Measurements from ENCODE around the gene ALKAL2. TPM values are rescaled to one million over a fixed set of nuclear protein-coding genes. Genes with fewer than 3 reads are reported as not detected.

ALKAL2 gene
- total RNA-seq, 1 donor from 2014 or later, result 2.3 TPM

DNA sequence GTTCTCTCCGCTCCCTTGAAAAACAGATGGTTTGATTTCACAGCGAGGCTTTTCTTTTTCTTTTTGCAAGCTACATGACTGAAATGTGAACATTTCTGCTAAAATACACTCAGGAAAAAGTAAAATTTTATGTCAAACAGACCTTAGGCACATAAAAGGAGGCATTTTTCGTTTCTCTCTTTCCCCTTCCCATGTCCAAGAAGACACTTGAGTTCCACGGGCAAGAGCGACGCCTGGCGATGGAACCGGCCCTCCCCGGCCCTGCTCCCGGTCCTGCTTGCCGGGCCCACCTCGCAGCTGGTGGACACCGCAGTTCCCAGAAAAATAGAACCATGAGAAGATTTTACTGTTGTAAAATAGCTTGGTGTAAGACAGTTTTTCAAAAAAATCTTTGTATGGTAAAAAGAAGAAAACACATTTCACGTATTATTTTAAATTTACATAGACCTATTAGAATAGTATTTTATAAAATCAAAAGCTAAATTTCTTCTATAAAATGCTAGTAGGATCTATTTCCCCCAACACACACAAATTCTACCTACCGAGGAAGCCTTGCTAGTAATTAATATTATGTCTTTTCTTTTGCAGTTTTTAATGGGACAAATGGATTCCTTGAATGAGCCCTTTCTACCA, 2.3 kb upstream of the ALKAL2 start:
- DNase-seq, result peak; percentile 89

DNA sequence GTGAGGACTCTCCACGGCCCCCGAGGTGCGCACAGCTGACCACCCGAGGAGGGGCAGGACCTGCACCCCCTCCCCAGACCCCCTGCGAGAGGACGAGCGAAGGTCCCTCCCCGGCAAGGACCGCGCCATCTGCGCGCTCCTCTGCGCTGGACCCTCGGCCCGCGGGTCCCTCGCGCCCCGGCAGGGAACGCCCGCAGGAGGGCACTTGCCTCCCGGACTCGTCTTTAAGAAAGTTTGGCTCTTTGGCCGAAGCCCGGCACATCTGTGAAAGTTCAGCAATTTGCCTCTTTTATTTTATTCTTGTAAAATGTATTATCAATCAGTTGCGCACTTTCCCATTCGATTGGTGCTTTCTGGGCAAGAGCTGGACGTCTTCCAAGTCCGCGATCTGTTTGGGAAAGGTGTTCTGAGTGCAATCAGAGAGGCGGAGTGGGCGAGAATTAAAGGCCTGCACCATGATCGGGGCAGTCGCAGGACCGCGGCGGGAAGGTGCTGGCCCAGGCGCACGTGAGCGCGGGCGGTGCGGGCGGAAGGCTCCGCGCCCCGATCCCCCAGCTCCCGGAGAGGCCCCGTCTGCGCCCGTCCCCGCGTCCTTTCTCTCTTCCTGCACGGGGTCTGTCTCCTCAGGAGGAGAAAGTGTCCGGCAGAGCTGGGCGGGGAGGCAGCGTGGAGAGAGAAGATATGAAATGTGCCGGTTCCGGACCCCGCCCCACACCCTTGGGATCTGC, 1.6 kb upstream of the ALKAL2 start:
- peak; percentile 24 for DNase-seq

DNA sequence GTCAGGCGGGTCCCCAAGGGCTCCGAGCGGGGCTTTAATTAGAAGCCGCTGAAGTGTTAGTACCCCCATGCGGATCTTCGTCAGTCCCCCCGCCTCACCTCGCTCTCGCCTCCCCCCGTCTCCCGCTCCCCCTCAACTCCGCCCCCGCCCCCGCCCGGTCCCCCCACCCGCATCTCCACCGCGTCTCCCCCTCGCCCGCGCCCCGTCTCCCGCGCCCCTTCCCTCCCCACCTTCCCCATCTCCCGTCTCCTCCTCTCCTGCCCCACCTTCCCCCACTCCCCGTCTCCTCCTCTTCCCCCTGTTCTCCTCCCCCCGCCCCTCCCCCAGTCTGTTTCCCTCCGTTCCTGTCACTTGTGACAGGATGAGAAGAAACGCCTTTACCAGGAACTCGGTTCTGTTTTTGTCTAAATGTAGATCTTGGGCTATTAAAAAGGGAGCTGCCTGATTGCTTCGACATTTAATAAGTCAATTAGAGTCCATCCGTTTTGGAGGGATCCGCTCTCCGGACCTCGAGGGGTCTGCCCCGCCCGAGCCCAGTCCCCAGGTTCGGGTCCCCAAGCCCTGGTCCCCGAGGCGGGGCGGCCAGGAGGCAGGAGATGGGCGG, 969 bp upstream of the ALKAL2 start:
- peak; percentile 19 for DNase-seq

DNA sequence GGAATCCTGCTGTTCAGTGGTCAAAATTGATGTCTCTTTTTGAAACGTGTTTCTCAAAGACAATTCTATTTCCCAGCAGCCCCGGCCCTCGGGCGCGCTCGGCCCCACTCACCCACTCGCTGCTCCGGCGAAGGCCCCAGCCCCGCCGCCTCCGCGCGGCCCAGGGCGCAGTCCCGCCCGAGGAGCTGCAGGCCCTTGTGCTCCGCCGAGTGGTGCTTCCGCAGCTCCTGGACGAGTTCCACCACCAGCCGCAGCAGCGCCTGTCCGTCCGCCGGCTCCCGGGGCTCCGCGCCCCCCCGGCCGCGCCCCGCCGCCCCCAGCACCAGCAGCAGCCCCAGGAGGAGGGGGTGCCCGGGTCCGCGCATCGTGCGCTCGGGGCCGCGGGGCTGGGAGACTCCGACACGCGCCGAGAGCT, 413 bp downstream of the ALKAL2 start:
- DNase-seq, result peak; percentile 64

DNA sequence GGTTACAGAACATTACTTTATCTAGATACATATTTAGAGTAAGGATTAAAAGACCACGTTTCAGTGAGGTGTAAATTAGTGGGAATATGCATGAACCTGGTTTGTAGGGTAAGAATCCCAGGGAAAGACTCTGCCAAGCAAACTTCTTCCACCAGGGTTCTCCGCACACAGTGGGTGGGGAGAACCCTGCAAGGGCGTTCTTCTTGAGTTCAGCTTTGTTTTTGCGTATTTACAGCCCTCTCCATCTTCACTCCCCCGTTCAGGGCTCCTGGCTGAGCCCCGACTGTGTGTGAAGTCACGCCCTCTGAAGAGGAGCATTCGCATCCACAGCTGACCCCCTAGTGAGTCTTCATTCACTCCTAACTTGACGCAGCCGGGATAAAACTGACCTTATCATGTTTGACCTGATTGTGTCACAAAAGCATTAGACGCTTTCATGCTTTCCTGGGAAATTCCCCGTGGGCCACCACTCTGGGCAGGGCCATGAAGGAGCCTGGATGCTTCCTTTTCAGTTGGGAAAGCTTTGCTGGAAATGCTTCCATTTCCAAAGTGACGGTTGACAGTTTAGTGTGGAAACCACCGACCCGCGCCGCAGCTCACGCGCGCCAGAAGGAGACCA, 1.0 kb downstream of the ALKAL2 start:
- DNase-seq, result no peak

DNA sequence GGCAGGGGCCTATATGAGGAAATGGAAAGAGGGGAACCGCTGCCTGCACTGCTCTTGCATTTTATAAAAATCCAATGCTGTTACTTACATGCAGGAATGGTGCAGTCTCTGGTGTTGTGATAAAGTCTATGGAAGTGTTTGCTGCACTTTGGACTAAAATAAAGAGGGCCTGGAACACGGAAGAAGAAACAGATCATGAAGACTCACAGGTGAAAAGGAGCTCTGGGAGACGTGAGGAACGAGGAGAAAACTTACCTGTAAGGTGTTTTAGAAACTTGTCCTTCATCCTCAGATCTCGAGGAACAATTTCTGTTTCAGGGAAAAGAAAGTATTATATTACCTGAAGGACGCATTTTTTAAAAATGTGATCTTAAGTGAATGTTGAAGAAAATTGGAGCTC, 1.9 kb downstream of the ALKAL2 start:
- no peak for DNase-seq

DNA sequence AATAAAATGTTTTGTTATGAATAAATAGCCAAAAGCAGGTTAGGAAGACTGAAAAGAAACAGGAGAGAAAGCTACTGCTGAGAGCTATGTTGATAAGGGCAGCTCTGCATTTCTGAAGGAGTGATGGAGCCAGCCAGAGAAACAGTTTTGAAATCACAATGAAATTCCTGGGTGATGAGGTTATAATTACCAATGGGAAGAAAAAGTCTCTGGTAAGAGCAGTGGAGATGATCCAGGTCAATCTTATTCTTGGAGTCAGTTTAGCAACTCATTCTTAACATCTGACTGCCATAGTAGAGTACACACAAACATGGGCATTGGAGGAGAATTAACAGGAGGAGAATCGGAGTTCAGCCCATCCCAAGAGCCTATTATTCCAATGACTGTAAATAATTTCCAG, 2.4 kb downstream of the ALKAL2 start:
- DNase-seq, result no peak

DNA sequence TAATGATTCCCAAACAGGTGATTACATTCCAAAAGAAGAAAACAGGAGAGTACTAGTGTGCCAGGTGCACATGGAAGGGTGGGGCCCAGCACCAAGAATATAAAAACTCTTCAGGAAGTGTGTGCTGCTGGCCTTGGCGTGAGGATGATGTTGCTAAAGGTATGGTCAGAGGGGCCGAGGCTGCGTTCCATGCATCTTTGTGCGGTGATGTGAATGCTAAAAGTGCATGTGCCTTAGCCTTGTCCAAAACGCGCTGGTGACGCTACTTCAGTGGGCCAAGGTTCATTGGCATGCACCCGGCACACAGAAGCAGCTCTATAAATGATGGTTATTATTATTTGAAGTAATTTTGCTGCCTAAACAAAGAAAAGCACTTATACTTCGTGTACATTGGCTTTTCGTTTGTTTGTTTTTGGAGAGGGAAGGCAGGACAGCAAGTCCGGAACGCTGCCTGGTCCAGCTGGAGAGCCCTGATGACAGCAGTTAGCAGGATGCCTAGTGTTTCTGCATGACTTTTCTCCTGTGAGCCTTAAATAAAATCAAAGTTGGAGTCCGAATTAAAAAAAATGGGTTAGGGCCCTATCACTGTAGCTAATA, 2.9 kb downstream of the ALKAL2 start:
- no peak for DNase-seq

DNA sequence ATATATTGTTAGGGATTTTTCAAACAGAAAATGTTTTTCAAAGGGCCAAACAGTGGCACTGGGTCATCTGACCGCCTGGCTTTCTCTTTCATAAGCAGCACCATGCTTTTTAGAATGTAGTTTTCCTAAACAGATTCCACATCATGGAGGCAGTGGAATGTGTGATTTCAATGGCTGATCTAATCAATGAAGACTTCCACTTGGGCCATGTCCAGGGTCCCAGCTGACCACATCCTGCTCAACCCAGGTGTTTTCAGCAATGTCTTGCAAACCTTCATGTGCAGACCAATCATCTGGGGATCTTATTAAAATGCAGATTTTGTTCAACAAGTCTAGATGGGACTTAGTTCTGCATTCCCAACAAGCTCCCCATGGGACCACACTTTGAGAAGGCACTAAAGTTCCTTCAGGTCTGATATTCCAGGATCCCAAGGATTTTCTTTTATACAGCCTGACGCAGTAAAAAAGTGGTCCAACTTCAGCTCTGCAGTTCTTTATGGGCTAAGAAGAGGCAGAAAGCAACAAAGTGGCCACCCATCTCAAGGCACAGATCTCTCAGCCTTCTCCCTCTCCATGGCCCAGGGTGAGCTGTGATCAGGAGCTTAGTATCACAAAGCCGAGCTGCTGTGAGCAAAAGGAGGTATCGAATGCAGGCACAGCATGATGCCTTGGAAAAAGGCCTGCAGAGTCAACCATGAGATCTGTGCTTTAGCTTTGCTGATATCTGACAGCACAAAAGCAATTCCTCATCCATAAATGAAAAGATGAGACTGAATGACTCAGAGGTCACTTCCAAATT, 3.7 kb downstream of the ALKAL2 start:
- no peak for DNase-seq

DNA sequence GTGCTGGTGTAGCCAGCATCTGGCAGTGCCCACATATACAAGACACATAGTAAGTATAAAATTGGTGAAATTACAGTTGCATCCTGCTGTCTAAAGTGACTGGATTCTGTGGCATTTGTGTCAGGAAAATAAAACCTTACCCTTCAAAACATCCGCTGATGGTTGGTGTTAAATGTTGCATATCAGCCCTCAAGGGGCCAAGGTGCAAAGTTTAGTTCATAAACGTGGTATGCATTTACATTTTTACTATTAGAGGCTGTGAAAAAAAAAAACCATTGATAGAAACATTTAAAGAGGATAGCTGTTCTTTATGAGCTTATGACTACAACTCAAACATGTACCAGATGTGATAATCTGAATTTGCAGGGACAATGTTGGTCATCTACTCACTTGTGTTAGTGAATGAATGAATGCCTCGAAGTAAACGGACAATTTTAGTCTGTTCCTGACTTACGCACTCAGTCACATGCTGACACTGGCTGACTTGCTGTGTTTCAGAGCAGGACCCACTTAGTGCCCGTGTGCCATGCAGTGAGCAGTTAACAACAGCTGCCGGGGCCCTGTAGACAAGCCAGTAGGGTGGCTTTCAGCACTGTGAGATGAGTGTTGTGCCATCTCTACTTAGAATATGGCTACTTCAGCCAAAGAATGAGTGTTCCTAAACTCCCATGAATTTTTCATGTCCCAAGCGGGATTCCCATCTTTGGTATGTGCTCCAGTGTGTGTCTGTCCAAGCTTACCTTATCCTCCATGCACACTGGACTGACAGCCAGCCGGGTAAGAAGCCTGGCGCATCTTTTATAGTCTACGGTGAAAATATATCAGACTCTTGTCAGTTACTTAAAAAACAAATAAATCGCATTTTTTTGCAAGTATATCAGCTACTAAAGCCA, 5.3 kb downstream of the ALKAL2 start:
- no peak for DNase-seq

DNA sequence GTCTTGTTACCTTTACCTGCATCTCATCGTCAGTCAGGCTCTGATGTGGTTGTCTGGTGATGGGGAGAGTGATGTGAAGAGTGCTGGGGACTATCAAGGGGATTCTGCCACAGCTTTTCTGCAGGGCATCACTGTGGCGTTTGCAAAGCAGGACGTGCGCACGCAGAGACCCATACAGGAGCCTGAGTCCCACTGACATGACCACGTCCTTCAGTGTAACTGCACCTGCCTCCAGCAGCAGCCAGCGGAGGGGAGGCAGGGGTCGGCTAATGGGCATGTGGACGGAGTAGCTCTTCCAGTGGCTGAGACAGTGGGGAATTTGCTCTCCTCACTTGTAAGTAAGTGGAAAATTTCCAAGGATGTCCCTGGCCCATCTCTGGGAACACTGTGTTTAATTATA, 6.5 kb downstream of the ALKAL2 start:
- no peak for DNase-seq

DNA sequence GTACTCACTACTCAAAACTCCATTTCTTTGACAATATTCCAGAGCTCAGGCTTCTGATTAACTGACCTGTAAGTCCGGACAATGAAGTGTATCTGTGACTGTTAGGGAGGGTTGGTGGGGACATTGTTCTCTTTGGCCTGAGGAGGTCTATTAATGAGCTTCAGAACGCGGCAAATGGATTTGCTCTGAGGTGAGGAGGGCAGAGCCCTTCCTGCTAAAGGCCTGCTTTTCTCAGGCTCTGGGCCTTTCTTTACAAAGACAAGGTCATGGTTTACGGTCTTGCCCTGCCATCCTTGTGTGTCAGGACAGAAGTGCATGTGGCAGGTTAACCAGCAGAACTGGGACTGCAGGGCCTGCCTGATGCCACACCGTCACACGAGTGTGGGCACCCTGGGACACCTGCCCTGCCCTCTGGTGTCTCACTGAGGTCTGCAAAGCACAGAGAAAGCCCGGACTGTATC, 7.2 kb downstream of the ALKAL2 start:
- DNase-seq, result no peak

DNA sequence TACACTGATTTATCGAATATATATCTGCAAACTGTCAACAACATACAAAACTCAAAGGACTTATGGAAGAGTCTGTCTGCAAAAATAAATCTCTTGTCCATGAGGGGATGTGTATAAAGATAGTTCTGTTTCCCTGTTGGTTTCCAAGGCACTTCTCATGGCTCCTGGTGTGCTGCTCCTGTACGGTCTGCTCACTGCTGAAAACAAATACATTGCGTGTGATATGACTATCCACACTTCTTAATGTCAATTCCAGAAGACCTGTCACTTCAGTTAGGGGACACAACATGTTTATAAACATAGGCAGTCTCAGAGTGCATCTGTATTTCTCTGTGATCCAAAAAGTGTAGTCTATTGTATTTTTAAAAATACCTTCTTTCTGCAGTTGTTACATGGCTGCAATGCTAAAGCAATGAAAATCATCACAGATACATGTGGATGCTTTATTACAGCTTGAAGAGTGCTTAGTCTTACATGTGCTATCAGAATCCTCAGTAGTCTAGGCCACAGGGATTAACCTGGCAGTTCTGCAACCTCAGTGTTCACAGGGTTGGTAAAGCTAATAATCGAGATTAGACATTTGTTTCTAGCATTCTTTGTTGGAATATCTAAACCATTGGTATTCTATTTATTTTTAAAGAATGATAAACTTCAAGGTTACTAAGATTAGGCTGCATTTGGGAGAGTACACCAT, 7.8 kb downstream of the ALKAL2 start:
- DNase-seq, result no peak

DNA sequence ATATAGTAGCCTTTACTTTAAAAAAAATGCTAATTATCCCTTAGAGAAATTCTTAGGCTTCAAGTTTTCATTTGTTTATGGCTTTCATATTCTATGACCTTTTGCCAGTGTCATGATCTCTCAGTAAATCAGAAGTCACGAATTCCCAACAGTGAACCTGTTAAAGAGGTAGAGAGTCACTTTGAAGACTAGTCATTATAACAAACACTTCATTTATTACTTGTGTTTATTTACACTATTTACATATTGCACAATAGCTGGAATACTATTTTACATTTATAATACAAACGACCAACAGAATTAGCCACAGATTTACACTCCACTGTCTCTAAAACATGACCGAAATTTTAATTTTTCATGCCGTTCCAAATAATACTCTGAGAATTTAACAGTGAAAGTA, 8.5 kb downstream of the ALKAL2 start:
- no peak for DNase-seq

DNA sequence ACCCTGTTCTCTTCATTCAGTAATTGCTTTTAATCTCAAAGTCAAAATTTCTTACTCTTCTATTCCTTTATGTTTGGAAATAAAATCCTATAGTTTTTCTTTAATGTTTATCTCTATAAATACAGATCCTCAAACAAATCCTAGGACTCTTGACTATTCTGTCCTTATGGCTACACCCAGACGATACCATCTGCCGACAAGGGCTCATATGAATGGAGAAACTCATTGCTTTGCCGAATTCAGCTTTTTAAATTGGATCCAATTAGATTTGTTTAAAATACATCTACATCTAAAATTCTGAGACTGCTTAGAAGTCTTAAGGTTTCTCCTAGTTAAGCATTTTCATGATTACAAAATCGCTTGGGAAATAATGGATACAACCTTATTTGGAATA, 9.0 kb downstream of the ALKAL2 start:
- DNase-seq, result no peak

DNA sequence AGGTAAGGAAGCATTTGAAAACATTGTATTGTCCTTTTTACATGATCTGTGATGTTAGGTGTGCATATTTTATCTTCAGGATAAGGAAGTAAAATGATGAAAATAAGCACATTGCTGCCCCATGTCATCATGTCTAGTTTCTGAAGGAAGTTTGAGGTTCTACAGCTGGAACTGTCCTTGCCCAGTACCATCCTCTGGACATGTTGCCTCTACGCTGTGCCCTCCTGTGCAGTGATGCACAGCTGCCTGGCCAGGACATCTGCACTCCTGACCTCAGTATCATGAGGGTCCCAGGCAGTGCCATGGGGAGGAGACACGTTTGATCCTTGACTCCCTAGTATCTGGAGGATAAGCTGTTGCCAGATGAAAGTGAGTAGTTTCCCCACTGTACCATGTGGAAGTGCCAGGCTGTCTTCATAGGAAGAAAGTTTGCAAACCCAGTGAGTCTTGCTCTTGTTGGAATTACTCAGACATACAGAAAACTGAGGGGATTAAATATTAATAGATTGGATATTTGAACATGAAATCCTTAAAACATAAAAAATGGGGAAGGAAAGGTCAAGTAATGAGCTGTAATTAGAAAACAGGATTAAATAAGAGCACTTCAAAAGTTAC, 9.5 kb downstream of the ALKAL2 start:
- DNase-seq, result no peak

DNA sequence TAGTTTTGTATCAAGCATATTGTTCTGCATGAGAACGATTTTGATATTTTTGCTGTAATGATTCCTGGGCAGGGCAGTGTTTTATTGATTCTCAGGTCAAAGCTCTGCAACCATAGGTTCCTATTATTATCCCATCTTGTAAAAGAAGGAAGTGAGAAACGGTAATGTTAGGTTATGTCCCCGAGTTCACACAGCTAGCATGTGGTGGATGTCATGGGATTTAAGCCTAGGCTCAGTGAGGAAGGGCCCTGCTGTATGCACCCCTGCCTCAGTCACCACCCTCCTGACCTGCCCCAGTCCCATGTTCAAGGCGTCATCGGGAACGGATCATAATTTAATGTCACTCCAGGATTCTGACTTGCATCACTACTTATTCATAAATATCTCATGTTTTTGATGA, 12.4 kb downstream of the ALKAL2 start:
- no peak for DNase-seq

DNA sequence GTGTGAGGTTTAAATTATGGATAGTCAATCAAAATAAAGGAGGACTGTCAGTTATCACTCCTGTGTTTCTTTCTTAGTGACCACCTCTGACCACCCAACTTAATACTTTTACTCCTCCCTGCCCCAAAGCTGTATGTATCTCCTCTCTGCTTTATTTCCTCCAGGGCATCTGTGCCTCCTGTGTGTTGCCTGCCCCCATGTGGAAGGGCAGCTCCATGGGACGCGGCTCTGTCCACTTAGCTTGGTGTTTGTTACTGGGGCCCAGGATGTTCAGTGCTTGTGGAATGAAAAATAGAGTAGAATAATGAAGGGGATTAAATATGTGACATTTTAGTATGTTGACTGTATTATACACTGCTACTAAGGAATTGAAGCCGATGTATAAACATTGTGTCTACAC, 13.4 kb downstream of the ALKAL2 start:
- no peak for DNase-seq

DNA sequence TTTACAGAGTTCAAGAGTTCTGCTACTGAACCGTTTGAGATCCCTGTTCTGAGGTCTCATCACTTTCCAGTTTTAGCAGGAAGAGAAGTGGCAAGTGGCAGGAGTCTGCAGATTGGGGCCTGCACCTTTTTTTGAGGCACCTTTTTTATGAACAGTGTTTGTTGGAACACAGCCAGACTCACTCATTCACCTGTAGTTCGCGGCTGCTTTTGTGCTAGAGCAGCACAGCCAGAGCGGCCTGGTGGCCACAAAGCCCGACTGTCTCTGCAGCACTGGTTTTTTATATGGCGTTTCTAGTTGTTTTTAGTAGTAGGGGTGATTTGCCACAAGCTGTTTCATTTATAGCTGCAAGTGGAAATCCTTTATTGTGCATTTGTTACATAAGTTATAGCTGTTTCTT, 14.6 kb downstream of the ALKAL2 start:
- no peak for DNase-seq

DNA sequence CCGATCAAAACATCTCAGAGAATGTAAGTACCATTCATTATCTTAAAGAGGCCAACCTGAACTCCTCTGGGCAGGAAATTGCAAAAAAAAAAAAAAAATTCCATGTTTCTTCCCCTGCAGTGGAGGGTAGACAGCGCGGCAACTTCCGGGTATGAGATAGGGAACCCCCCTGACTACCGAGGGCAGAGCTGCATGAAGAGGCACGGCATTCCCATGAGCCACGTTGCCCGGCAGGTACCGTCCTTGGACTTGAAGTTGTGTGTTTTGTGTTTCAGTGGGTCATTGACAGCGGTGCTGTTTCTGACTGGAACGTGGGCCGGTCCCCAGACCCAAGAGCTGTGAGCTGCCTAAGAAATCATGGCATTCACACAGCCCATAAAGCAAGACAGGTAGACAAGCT, 16.0 kb downstream of the ALKAL2 start:
- DNase-seq, result no peak
